Uterus (tissue), 2 donors: ENCODE measurements around the gene DNAJC7.
"Not testable (repeated sequence)": the region's sequence is repeated elsewhere in the genome, so short reads cannot be mapped to it uniquely, and the experiment has no call there.

Experiments used
- CTCF ChIP-seq, 4 experiments: fragments of 200-600 bp in 2 of 4; fragments of 450-650 bp in 2 of 4; sonication (generic) in 2 of 4; IDR thresholded peaks; one replicate each; pipeline ENCODE4 v1.5.1; 2016 to 2019; ENCODE audit warnings: antibody characterized with exemption in 4 of 4, mild to moderate bottlenecking in 2 of 4, moderate library complexity in 1 of 4
- POLR2A ChIP-seq, 2 donors: fragments of 450-650 bp; IDR thresholded peaks; one replicate each; pipeline ENCODE4 v1.6.1; 2016; ENCODE audit warnings: antibody characterized with exemption in 2 of 2, mild to moderate bottlenecking in 1 of 2, moderate library complexity in 1 of 2

GRCh38 chr17:42013740-42014139 lies 3.5 kb downstream of the DNAJC7 start:
- not testable (repeated sequence) for TF ChIP-seq CTCF, POLR2A (IDR thresholded peaks at IDR 0.05)
